Thyroid gland (tissue), 4 donors: ENCODE data around the gene PHF11.

Source experiments
- POLR2A ChIP-seq, 2 donors: fragments of 450-650 bp; IDR thresholded peaks; one replicate each; pipeline ENCODE4 v1.6.1; 2017; ENCODE audit warnings: antibody characterized with exemption in 2 of 2, mild to moderate bottlenecking in 2 of 2, moderate library complexity in 1 of 2
- TF ChIP-seq, protein P1 (sequence below), 6 experiments: fragments of 200-600 bp in 3 of 6; fragments of 450-650 bp in 3 of 6; sonication (generic) in 3 of 6; IDR thresholded peaks; one replicate each; pipeline ENCODE4 v1.5.1; 2016 to 2019; ENCODE audit warnings: antibody characterized with exemption in 6 of 6, mild to moderate bottlenecking in 2 of 6, inconsistent platforms in 1 of 6, moderate library complexity in 1 of 6

DNA sequence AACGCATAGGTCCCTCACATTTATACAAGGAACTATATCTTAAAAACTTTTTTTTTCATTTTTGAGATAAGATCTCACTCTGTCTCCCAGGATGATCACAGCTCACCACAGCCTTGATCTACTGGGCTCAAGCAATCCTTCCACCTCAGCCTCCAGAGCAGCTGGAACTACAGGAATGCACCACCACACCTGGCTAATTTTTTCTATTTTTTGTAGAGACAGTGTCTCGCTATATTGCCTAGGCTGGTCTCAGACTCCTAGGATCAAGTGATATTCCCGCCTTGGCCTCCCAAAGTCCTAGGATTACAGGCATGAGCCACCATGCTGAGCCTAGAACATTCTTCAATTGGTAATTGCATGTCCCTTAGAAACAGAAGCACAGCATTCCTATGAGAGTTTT, 47.9 kb downstream of the PHF11 start:
- TF ChIP-seq, protein P1, sequence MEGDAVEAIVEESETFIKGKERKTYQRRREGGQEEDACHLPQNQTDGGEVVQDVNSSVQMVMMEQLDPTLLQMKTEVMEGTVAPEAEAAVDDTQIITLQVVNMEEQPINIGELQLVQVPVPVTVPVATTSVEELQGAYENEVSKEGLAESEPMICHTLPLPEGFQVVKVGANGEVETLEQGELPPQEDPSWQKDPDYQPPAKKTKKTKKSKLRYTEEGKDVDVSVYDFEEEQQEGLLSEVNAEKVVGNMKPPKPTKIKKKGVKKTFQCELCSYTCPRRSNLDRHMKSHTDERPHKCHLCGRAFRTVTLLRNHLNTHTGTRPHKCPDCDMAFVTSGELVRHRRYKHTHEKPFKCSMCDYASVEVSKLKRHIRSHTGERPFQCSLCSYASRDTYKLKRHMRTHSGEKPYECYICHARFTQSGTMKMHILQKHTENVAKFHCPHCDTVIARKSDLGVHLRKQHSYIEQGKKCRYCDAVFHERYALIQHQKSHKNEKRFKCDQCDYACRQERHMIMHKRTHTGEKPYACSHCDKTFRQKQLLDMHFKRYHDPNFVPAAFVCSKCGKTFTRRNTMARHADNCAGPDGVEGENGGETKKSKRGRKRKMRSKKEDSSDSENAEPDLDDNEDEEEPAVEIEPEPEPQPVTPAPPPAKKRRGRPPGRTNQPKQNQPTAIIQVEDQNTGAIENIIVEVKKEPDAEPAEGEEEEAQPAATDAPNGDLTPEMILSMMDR (IDR thresholded peaks at IDR 0.05), result no peak
- no peak for TF ChIP-seq POLR2A (IDR thresholded peaks at IDR 0.05)
